Right kidney (tissue), 1 donor: ENCODE data around the gene KCNIP1.

Experiments
- DNase-seq: peaks from one replicate; pipeline ENCODE4 v3.0.0-alpha.2; 2016

KCNIP1 gene

DNA sequence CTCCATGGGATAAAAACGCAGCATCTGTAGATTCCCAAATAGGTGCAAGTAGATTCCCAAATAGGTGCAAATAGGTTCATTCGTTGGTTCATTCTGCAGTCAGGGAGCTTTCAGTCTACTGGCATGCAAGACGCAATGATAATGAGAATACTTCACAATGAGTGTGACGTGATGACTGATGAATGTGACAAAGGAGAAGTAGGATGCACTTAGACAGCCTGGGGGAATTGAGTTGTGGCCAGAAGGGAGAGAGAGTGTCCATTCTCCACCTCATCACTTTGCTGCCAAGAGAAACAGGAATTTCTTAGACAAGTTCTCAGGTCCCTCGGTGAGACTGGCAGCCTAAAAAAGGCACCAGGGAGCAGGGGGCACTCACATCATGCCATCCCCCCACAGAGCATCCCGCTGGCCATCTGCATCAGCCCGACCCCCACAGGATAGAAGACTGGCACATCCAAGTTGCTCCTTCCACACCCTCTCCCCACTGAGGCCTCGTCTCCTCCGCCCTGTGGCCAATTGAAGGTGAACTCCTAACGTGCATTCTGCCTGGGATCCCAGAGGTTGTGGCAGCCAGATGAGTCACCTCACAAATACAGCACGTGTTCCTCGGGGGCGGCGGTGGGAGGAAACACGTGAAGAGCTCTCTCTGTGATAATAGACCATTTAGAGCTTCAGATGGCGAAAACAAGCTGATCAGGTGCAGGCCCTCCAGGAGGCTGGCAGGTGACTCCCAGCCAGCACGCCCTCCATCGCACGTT, 19.9 kb upstream of the KCNIP1 start:
- no peak for DNase-seq

DNA sequence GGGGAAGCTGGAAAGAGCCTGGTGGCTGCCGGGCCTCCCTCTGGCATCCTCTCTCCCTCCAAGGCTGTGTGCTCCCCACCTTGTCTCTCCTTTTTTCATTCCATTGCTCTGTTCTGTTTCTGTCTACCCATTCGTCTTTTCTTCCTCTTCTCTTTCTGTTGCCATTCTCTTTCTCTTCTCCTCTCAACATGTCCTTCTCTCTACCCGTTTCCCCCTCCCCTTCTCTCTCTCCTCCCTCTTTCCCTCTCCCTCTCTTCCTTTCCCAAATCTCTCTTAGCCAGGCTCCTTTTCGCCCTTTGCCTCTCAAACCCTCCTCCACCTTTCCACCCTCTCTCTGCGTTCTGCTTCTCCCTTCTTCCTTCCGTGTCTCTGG, 19.4 kb upstream of the KCNIP1 start:
- DNase-seq: no peak

DNA sequence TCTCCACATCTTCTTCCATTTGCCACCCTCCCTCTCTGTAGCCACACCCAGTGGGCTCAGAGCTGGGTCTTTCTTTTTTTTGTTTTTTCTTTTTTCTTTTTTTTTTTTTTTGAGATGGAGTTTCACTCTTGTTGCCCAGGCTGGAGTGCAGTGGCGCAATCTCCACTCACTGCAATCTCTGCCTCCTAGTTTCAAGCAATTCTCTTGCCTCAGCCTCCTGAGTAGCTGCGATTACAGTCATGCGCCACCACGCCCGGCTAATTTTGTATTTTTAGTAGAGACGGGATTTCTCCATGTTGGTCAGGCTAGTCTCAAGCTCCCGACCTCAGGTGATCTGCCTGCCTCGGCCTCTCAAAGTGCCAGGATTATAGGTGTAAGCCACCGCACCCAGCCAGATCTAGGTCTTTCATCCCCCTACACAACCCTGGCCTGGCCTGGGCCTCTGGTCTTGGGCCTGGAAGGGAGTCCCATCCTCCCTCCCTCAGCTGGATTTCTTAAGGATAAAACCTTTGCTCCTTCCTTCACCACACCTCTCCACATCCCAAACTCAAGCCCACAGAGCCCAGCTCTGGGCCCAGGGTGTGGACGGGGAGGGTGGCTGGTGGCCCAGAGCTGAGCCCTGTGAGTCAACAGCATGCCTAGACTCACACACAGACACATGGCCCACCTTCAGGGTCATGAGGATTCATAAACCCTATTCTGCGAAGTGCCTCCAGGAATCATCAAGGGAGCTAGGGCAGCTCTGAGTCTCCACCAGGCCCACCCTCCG, 18.8 kb upstream of the KCNIP1 start:
- no peak for DNase-seq

DNA sequence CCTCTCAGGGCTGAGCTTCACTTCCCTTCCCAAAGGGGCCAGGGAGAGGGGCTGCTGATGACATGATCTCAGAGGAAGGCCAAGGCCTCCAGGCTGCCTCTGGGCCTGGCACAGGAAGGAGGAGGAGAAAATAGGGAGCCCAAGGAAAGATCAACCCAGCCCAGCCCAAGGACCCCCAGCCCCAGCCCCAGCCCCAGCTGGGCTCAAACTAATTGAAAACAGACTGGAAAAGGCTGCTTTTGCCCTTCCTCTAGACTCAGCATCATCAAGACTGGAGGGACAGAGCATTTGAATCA, 18.3 kb upstream of the KCNIP1 start:
- DNase-seq: no peak

DNA sequence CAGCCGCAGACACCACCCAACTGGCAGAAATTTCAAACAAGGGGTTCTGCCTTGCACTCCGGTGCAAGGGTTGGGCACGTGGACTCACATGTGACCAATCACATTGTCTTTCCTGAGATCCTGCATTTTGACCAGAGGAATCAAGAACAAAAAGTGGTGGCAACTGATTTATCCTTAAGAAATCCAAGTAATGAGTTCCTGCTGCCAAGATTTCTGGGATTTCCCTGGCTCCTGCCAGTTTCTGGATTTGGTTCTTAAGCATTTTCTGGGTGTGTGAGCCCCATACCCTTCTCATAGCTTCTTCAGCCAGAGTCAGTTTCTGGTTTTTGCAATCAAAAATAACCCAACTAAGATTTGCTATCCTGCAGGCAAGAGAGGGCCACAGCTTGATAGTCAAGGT, 17.4 kb upstream of the KCNIP1 start:
- no peak for DNase-seq

DNA sequence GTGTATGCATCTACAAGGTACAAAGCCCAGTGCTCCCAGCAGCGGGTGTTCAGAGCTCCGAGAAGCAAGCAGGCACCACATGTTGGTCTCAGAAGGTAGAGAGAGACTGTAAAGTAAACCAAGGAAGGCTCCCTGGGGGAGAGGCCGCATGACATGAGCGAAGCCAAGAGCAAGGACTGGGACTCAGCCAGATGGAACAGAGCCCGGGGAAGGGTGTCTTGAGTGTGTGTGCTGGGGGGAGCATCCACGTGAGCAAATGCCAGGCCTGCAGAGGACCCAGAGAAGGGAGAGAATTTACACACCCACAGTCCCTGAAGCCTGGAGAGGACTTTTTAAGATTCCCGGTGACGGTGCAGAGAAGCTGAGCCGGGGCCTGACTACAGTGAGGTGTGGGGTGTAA, 15.2 kb upstream of the KCNIP1 start:
- no peak for DNase-seq

DNA sequence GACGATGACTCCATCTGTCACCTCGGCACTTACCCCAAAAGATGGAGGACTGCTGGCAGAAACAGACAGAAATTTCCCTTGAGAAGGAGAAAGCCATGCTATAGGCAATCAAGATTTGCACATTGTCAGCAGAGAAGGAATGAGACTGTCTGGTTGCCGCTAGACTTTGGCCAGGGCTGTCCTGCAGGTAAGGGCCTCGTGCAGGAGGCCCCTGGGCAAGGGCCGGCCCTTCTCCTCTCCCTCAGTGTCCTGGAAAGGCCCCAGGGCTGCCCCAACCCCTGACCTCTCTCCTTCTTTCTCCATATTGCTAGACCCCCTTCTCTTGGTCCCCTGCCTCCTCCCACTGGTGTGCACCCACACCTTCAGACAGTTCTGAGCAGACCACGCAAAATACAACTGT, 14.6 kb upstream of the KCNIP1 start:
- DNase-seq: no peak

DNA sequence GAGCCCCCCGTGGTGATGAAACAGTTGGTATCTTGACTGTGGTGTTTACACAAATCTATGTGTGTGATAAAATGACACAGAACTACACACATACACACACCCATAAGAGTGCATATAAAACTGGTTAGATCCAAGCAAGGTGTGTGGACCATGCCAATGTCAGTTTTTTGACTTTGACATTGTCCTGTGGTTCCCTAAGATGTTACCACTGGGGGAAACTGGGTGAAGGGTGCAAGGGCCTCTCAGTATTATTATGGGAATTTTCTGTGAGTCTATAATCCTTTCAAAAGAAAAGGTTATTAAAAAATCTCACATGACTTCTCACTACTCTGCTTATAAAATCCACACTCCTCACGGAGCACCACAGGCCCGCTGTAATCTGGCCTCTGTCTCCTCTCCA, 13.4 kb upstream of the KCNIP1 start:
- DNase-seq: no peak

DNA sequence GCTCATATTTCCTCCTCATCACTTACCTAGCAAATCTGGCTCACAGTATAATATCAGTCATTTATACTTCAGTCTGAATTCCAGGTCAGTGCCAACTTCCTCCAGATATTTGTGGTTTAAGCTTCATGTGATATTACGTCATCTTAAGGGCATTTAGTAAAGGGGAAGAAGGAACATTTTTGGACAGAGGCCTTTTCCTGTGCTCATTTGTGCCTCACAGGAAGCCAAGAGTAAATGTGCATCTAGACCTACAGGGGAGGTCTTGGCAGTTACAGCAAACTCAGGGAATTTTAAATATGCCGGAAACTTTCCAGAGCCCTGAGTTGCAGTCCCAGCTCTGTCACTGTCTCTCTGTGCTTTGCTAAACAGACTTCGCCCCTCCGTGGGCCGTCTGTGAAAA, 12.3 kb upstream of the KCNIP1 start:
- DNase-seq: no peak

DNA sequence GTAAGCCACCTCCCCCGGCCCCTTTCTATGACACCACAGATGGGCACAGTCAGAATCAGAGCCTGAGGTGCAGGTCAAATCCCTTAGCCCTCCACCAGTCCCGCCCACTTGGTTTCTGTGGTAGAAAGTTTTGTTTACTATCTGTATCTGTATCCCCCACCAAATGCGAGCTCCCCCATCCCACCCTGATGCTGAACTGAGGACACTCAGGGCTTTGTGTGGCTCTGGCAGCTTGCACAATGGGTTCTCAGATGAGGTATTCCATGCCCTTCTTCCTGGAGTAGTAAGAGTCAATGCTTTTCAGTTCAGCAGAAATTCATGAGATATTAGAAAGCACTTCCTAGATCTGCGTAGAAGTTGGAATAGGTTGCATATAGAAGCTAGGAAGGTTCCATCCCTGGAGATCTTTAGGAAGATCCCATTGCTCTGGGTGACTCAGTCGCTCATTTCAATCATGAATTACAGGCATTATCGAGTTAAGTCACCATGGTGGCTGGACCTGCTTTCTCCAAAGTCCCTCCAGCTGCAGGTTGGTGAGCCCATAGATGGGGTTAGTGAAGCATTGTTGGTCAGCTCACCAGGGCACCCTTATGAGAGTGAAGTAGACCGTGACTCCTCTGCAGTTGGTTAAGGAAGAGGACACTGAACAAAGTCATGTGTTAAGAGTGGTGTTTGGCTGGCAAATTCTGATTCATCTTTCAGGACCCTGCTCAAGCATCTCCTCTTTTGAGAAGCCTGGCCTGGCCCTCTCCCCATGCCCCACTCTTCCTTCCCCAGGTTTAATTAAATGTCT, 10.6 kb upstream of the KCNIP1 start:
- DNase-seq: no peak

DNA sequence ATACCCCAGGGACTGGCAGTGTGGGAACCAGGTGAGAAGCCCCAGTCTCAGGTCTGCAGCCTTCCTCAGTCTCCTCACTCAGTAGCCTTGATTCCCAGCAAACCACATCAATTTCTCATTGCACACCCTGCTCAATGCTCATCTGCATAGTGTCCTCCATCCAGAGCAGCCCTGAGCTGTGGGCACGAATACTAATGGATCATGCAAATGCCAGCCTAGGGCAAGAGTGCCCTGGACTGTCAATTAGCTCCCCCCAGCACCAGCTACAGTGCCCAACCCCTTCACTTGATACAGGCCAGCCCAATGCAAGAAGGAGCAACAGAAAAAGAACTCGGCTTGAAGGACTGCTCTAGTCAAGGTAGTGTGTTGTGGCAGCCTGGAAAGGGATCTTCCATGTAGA, 9.8 kb upstream of the KCNIP1 start:
- no peak for DNase-seq

DNA sequence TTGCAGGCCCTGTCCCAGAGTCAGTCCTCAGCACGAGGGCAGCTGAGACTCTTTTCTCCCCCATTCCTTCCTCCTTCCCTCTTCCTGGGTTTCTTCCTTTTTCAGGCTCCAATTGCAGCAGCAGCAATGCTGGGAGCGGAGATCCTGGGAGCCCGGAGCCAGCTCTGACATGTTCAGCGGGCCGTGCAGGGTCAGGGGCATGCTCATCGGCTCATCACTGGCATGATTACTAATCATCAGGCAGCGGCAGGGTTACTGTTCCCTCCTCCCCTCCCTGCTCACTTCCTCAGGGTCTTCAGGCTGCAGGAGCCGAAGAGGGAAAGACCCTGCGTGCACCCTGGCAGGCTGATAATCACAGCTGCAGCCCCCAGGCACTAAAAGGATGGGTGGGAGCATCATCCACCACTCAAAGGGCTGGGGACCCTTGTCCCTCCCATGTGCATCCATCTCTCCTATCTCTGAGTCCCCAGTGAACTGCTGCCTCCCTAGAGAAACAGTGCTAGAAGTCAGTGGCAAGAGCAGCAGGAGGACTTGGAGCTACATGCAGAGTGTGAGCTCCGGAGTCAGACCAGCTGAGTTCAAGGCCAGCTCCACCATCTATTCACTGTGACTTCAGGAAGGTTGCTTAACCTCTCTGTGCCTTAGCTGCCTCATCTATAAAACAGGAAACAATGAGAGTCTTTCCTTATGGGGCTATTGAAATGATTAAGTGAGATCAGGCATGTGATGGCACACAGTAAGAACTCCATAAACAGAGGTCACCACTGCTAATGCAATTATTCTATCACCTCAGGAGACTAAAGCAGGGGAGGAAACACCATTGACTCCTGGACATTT, 7.8 kb upstream of the KCNIP1 start:
- DNase-seq: no peak

DNA sequence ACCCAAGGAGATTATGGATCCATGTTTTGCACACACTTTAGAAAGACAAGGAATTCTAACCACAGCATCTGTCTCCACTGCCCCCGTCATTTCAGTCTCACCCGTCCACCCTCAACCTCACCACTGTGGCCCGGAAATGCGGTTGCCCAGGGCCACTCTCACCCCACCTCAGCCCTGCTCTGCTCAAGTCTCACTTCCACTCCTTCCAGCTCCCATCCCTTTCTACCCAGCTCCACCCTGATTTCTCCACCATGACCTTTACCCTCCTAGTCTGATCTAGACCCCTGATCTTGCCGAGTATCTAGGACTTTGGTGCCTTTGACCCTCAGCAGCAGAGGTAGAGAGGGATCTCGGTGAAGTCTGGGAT, 7.2 kb upstream of the KCNIP1 start:
- no peak for DNase-seq

DNA sequence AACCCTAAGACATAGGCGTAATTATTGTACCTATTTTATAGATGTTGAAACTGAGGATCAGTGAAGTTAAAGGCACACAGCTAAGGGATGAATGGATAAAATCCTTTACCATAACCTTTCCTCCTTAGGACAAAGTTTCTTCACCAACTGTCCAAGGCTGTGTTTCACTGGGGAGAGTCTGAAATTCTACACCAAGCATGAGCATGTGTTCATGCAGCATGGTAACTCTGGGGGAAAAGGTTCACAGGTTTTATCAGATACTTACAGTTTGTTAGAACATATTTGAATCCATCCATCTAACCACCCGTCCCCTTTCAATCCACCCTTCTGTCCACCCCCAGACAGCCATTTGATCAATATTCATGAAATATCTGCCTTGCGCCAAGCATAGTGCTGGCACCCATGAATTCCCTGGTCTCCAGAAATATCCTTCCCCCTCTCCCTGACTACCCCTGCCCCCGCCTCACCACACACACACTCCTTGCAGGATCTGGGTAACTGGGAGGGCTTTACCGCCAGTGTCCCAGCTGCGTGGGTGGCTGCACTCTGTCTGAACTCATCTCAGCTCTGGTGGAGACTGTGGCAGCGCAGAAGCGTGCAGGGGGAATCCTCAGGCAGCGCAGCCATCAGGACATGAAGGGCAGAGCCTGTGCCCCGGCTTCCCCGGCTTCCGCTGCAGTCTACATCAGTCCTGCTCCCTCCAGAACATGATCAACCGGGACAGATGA, 6.3 kb upstream of the KCNIP1 start:
- peak; percentile 51 for DNase-seq

DNA sequence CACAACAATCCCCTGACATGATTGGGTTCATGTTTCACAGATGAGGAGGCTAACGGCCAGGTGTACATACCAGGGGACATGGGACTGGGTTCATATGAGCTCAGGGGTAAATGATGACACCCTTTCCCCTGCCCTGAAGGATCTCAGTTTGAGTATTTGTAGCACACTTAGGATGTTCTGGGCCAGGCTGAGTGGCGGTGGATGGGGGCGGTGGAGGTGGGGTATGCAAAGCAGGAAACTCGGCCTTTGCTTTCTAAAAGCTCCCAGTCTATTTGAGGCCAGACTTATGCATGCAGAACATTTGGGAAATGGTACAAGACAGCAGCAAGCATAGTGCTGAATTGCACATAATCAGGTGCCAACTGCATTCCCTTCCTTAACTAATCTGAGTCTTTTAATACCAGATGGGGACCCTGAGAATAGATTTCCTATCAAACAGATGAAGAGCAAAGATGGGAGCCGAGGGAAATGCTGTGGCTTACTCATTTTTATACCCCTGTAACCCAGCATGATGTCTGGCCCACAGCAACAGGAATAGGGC, 4.9 kb upstream of the KCNIP1 start:
- no peak for DNase-seq

DNA sequence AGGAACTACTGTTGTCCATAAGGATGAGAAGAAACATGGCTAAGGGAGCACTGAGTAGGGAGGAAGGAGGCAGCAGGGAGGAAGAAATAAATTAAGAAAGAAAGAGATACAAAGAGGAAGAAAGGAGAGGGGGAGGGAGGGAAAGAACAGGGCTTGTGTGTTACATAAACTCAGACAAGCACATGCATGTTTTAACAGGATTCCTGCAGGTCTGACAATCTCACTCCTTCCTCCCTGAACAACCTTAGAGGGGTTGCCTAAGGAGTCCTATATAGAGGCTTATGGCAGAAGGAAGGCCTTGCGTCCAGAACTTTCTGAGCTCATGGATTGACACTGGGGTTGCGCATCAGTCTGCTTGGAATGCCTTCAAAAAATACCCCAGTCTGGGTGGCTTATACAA, 4.2 kb upstream of the KCNIP1 start:
- DNase-seq: no peak

DNA sequence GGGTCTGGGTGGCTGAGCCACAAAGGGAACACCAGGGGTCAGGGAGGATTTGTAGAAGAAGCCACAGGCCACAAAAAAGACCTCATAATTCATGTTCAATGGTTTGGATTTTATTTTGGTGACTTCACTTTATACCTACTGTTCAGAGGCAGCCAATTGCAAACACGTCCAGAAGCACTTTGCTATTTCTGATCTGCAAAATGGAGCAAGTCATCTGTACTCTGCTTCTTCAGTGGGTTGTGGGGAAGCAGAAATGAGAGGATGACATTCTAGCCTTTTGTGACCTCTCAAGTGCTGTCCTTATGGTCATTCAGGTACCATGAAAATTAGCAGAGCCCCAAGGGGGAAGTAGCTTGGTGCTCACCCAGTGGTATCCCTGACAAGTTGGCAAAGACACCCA, 2.5 kb upstream of the KCNIP1 start:
- DNase-seq: no peak

DNA sequence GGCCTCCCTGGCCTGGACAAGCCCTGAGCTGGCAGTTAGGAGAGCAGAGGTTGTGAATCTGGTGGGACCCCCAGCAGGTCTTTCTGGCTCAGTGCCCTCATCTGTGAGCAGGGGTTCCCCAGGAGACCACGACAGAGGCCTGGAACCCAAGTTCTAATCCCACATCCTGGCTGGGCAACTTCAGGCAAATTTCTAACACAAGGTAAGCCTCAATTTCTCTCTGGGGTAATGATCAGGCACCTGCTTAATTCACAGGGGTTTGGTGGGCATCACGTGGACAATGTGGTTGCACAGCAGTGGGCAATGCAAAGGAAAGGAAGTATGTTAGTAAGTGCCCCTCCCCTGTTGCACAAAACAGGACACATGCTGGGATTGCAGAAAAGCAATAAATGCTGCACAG, 1.9 kb upstream of the KCNIP1 start:
- no peak for DNase-seq

DNA sequence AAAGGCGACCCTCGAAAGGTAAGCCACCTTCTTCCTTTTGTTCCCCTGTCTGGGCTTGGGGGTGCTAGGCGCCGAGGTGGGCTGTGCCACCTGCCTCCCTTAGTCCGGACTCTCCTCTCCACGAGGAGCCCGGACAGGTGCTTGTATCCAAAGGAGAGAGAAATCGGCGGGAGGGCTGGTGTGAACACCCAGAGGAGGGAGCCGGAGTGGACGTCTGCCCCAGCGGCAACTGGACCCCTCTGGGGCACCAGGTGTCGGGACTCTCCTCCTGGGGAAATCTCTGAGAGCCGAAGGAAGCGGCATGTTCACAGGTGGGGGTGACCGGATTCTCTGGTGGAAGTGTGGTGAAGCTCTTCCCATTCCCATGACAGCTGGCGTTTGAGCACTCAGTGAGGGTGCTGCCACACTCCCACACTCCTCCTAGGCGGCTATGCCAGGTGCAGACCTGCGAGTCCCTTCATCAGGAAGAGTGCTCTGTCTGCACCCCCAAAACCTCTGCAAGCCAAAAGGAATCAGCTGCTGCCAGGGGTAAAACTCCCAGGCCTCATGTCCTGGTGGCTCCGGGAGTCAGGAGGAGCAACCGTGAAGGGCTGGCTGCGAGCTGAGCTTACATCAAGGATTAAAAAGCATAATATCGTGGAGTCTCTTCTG, 921 bp downstream of the KCNIP1 start:
- no peak for DNase-seq

DNA sequence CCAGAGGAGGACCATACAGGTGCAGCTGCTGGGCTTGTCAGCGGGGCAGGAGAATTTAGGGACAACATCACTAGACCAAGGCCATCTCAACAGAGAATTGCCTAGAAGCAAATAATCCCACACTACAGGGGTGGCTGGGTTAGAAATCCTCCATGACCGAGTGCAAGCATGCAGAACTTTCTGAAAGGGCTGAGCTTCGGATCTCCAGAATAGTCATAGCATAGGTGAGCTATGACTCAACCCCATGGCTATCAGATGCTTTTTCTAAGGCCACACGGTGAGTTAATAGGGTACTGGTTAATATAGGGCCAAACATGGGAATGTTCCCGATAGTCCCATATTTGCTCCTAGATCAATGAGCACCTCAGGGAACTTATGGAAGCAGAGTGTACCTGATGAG, 4.2 kb downstream of the KCNIP1 start:
- DNase-seq: no peak

DNA sequence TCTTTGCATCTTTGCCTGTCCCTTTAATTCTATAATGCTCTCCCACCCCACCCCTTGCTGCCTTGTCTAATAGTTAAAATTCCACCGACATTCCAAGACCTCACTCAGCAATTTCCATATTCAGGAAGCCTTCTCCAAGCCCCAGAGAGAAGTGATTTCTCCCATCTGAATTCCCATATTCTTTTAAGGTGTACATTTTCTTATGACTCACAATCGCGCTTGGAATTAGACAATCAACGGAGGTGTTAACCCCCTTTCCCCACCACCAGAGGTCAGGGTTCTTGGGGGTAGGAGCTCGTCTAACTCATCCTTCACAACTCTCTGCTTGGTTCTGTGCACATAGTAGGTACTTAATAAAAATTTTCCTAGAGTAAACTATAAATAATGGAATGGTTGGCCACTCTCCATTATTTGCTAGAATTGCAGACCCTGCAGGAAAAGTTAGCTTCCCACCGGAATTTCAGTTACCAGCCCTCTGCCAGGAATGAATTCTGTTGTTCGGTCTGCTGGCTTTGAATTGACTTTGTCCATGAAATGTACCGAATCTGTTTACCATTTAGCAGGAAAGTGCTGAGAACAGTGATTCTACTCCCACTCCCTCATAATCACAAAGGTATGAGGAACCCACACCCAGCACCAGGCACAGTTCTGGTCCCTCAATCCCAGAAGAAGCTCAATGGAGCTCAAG, 5.0 kb downstream of the KCNIP1 start:
- no peak for DNase-seq
